ENCODE data around the gene SLC35F3.

GRCh38 chr1:234234199-234234598 lies 329.7 kb downstream of the SLC35F3 start:
- no peak for TF ChIP-seq CTCF (IDR thresholded peaks at IDR 0.05; ENCODE audit: poor library complexity)
- TF ChIP-seq EZH2 (IDR thresholded peaks at IDR 0.05; ENCODE audit: borderline replicate concordance): no peak
- no peak for TF ChIP-seq EZH2phosphoT487 (IDR thresholded peaks at IDR 0.05; ENCODE audit: low read depth, severe bottlenecking, unreplicated experiment)
